Prostate gland (tissue), 2 donors: ENCODE data around the gene OPN1SW.

Experiments used
- CTCF ChIP-seq, 4 experiments: fragments of 200-600 bp in 2 of 4; fragments of 450-650 bp in 2 of 4; sonication (generic) in 2 of 4; IDR thresholded peaks; 1 replicate in 3 of 4; 2 replicates in 1 of 4; pipeline ENCODE4 v1.5.1; 2016 to 2019; ENCODE audit warnings: antibody characterized with exemption in 4 of 4, mild to moderate bottlenecking in 2 of 4, moderate library complexity in 2 of 4
- POLR2A ChIP-seq: fragments of 450-650 bp; IDR thresholded peaks from one replicate; pipeline ENCODE4 v1.6.1; 2016; ENCODE audit warnings: antibody characterized with exemption, mild to moderate bottlenecking
- POLR2AphosphoS5 ChIP-seq: sonication (generic); formaldehyde crosslinking; IDR thresholded peaks from one replicate; pipeline ENCODE4 v1.6.1; 2017; ENCODE audit warnings: antibody characterized with exemption

GRCh38 chr7:128732521-128733277 is 42.9 kb downstream of the OPN1SW start:
- no peak for TF ChIP-seq POLR2A
- TF ChIP-seq CTCF (IDR thresholded peaks at IDR 0.05), result no peak
- TF ChIP-seq POLR2AphosphoS5, result no peak
